GM21737 (cell line): ENCODE results near the gene COL18A1.
"Not testable (repeated sequence)": the region's sequence is repeated elsewhere in the genome, so short reads cannot be mapped to it uniquely, and the experiment has no call there.

Source experiments
- ATAC-seq: cut with Tn5 transposase; IDR thresholded peaks from one replicate; pipeline ENCODE4 v1.9.1; 2021; ENCODE audit warnings: mild to moderate bottlenecking, moderate library complexity; ENCODE audit not compliant: unreplicated experiment

Gene COL18A1

DNA sequence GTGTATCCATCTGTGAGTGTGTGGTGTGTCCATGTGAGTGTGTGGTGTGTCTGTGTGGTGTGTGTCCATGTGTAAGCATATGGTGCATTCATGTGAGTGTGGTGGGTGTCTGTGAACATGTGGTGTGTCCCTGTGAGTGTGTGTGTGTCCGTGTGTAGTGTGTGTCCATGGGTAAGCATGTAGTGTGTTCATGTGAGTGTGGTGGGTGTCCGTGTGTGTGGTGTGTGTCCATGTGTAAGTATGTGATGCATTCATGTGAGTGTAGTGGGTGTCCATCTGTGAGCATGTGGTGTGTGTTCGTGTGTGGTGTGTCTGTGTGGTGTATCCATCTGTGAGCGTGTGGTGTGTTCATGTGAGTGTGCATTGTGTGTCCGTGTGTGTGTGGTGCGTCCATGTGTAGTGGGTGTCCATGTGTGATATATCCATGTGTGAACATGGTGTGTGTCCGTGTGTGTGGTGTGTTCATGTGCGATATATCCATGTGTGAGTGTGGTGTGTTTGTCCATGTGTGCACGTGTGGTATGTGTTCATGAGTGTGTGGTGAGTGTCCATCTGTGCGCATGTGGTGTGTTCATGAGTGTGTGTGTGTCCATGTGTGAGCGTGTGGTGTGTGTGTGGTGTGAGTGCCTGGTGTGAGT, 124.9 kb downstream of the COL18A1 start:
- ATAC-seq = no peak

DNA sequence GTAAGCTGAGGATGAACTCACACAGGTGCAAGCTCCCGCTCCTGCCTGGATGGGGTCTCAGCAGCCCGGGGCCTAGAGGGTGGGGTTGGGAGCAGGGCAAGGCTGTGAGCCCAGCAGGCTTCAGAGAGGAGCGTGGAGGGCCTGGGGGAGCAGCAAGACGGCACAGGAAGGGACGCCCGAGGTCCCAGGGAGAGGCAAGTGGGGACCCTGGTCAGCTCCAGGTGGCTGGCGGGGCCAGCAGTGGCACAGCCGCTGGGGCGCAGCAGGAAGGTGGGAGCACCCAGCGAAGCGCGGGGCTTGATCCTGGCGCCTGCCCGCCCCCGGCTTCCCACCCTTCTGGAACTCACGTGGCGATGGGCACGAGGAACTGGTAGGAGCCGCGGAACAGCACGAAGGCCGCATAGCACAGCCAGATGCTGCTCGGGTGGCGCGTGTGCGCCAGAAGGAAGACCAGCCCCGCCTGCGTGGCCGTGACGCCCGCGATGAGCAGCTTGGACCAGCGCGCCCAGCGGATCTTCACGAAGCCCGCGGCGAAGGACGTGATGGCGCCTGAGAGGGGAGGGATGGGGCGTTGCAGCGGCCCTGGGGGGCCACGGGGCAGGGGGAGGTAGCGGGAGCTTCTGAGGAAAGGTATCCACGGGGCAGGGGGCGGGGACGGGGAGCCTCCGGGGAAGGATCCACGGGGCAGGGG, 125.6 kb downstream of the COL18A1 start:
- no peak for ATAC-seq

DNA sequence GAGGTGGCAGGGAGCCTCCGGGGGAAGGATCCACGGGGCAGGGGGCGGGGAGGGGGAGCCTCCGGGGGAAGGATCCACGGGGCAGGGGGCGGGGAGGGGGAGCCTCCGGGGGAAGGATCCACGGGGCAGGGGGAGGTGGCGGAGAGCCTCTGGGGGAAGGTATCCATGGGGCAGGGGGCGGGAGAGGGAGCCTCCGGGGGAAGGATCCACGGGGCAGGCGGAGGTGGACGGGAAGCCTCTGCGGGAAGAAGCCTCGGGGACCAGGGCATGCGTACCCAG, 126.1 kb downstream of the COL18A1 start:
- not testable (repeated sequence) for ATAC-seq

DNA sequence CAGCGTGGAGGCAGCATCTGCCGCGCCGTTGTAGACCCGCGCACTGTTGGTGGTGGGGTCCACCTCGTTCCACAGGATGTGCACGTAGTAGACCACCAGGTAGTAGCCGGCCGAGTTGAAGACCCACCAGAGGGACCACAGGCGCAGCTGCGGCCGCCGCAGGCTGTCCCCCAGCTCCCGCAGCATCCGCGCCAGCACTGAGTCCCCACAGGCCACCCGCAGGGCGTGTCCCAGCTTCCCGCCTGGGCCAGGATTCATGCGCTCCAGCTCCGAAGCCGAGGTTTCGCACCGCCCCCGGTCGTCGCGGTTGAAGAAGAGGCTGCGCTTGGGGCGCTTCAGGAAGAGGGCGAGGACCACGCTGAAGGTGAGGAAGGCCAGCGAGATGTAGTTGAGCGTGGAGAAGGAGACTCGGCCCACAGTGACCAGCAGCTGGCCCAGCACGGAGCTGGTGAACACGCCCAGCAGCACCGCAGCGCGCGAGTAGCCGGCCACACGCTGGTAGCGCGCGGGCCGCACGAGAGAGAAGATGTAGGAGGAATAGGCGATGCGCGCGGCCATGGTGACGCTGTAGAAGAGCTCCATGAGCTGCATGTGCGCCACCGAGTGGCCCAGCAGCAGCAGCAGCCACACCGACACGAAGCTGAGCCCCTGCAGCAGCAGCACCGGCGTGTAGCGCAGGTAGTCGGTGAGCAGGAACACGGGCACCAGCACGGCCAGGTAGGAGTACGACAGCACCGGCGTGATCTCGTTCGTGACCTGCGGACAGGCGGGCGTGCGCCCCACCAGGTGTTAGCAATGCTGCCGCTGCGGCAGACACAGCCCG, 126.6 kb downstream of the COL18A1 start:
- ATAC-seq = no peak

DNA sequence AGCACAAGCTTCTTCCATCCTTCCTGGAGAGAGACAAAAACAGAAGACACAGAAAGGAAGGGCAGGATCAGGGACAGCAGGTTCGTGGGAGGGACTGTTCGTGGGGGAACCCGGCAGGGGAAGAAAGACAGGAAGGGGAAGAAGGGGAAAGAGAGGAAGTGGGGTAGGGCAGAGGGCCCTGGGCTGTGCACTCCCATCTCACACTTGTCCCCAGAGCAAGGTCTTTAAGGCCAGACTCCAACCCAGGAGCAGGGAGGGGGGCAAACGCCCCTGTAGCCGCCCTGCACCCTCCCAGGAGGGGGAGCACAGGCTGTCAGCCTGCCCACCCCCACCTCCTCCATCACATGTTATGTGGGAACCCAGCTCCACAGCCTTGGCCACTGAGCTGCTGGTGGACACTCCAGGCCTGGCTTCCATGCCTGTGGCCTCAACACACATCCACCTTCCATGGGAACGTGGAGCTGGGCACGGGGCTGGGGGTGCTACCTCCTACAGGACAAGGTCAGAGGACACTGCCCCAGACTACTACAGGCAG, 127.9 kb downstream of the COL18A1 start:
- ATAC-seq = no peak

DNA sequence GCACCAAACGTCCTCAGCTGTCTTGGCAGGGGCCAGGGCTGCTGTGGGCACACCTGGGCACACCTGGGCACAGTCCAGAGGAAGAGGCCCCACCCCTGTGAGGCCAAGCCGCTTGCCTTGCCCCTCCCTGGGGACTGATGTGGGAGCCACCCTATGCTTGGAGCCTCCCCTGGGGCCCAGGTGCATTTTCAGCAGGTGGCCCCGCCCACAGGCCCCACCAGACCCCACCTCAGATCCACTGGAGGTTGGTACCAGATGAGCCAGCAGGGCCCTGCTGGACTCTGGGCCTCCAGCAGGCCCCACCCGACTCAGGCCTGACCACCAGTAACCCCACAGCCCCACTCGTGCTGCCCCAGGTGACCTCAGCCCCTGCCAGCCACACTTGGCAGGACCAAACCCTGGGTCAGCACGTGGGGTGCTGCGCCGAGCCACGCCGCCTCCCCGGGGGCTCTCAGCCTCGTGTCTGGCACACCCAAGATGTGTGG, 128.4 kb downstream of the COL18A1 start:
- no peak for ATAC-seq

DNA sequence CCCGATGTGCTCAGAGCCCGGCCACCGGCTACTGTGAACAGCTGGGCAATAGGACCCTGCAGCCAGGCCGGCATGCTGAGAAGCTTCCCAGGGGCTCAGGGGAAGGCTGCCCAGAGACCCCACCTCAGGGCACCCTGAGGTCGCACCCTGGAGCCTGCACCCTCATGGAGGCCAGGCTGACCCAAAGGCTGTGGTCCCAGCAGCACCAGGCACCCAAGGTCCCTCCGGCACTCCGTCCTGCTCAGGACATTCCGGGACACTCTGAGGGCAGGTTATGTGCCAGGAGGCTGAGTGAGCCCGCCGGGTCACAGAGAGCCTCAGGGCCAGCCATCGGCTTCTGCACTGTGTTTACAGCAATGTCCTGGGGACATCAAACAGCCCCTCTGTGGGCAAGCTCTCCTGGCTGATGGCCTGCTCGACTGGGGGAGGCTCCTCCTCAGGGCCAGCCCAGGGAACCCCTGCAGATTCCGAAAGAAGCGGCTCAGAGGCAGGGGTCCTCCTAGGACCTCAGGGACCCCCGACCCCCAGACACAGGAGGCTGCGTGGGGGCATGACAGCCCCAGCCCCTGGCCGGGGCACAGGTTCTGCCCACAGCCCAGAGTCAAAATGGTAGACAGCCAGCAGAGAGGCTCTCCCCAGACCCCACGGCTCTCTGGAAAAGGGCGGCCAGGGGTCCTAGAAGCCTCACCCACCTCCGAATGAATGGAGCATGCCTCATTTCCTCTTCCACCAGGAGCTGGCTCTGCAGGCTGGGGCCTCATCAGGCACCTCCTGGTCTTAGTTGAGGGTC, 129.1 kb downstream of the COL18A1 start:
- ATAC-seq = no peak

DNA sequence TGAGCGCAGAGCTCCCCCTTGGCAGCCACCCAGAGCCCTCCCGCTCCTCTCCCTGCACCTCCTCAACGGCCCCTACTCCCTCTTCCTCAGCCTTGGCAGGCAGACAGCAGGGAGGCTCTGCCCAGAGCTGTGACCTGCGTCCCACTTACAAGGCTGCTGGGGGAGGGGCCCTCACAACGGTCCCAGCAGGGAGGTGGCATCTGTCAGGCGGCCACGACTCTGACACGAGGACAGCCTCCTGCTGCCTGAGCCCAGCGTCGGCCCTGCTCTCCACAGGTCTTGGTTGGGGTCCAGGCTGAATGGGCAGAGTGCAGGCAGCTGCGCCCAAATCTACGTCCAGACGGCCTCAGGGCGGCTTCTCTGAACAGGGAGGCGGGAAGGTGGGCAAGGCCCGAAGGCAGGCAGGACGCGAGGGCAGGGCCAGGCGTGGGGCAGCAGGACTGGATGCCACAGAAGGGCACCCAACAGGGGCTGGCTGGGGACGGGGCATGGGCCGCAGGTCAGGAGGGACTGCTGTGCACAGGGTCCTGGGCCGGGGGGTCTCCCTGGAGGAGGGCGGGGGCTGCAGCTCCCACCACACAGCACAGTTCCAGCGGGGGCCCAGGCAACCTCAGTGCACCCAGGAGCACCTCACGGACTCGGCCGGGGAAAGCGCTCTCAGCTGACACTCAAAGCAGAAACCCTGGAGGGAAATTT, 129.8 kb downstream of the COL18A1 start:
- no peak for ATAC-seq

DNA sequence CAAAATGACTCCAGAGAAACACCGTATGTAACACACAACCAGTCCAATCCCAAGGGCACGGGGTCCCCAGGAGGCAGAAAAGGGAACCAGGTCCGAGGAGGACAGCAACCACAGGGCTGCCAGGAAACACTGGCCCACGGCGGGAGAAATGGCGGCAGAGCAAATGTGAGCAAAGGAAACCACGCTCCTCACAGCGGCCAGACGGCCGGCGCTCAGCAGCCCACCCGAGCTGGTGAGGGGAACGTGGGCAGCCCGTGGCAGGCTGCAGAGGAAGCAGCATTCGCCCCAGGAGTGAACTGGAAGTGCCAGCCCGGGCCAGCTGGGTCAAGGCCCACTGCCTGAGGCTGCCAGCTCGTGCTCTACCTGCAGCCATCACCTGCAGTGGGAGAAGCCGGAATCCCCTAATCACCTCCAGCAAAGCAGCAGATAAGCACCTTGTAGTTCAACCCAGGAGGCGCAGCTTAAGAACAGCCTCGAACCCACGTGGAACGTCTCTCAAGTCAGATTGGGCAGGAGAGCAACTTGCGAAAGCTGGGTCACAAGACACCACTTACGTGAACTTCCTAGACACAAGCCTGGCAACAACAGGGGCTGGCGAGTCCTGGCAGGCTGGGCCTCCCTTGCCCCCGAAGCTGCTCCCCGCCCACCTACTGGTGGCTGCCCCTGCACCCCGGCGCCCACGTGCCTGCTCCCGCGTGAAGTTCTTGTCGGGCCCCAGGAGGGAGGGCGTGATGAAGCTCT, 130.5 kb downstream of the COL18A1 start:
- no peak for ATAC-seq

DNA sequence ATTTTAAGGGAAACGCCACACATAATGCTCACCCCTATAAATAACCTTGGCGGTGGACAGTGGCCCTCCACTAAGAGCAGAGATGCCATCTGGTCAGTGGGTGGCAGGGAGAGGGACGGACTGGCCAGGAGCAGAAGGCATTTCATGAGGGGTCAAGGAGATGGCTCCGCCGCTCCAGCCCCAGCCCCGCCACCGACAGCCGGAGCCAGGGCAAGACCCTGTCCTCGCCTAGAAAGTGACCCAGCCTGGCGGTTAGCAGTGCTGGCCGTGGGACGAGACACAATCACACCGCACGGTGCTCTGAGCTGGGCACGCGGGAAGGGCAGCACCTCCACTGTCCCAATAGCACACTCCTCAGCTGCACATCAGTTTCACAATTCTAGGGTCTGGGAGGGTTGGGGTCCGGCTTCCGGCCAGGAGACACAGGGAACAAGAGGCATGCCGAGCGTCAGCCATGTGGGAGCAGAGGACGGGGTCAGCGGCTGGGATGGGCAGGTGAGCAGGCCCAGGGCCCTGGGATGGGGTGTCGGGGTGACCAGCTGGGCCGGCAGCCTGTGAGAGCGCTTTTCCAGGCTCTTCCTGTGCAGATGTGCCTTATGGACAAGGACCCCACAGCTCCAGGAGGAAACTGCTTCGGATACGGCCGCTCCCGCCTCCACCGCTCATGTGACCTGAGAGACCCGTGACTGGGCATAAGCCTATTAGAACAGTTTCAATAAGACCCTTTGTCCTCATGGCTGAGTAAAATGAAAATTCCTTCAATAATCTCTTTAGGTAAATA, 131.5 kb downstream of the COL18A1 start:
- no peak for ATAC-seq

DNA sequence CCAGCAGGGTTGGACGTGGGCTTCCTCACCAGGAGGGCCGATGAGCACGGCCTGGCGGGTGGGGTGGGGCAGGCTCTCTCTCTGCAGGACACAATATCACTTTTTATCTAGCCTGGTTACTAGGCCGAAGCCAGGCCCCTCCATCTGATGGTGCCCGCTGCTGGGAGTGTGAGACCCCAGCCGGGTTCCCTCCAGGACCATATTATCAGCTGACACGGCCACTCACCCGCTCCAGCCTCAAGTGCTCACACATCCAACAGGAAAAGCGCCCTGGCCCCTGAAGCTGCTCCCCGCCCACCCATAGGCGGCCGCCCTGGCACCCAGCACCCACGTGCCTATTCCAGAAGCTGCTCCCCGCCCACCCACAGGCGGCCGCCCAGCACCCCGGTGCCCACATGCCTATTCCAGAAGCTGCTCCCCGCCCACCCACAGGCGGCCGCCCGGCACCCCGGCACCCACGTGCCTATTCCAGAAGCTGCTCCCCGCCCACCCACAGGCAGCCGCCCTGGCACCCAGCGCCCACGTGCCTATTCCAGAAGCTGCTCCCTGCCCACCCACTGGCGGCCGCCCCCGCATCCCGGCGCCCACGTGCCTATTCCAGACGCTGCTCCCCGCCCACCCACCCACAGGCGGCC, 132.3 kb downstream of the COL18A1 start:
- ATAC-seq = no peak

DNA sequence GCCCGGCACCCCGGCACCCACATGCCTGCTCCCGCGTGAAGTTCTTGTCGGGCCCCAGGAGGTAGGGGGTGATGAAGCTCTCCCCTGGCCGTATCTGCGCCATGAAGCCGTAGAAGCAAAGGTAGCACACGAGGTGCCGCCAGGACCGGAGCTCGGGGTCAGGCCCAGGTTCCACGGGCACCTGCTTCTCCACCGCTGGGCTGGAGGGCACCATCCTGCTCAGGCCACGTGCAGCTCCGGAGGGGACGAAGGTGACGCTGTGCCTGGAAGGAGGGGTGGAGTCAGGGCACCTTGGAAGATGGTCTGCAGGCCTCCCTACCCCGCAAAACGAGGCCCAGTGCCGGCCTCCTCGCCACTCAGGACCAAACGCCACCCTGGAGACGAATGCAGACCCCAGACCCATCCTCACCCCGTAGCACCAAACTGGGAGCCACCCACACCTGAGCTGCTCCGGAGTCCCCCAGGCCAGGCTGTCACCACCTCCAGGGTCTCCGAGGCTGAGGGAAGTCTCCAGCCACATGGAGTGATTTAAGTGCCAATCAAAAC, 132.9 kb downstream of the COL18A1 start:
- ATAC-seq = no peak

DNA sequence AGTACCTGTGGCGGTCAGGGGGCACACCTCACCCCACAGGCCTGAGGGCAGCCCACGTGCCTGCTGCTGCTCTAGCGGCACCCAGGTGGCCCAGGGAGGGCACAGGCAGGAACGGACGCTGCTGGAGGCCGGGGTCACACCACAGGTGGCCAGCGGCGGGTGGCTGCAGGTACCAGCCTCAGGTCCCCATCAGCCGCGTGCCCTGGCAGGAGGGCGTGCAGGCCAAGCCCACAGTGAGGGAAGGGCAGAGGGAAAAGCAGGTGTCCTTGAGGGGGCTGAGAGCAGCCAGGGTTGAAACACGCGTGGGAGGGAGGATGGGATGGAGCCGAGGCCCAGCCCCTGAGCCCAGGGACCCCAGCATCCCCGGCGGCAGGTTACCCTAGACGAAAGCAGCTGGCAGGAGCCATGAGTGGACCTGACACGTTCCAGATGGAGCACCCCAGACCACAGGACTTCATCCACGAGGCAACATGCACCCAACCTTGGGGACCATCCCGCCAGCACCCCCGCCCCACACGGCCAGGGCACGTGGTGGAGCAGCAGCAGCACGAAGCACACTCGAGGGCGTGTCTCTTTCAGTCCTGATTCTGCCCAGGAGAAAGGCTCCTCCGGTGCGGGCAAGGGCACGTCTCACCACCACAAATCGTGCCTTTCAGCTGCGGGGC, 133.5 kb downstream of the COL18A1 start:
- no peak for ATAC-seq

DNA sequence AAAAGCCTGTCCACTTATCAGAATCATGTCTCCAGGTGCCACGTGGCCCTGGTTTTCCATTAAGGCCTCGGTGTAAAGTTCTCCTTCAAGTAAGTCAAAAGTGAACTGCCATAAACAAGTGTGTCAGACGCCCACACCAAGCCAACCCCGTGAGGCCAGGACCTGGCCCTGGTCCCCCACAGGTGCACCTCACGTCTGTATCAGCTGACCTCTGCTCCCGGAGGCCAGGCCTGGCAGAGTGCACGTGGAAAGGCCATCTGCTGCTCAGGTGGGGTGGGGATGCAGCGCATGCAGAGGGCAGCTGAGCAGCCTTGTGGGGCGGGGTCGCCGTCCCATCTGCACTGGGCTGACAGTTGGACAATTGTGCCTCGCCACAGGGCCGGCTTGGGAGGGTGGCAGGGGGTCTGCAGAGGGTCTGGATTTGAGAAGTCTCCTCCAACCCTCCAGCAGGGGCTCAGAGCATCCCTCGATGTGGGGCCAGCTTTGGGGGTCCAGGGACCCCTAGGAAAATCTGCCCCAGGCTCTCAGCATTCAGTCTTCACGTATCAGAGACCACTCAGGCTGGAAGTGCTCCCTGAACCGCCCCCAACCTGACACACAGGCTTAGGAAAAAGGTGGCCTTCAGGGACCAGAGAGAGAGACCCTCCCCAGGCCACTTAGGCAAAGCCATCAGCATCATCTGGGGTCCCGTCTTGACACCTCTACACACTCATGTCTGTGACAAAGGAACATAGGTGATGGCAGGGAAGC, 134.3 kb downstream of the COL18A1 start:
- no peak for ATAC-seq

DNA sequence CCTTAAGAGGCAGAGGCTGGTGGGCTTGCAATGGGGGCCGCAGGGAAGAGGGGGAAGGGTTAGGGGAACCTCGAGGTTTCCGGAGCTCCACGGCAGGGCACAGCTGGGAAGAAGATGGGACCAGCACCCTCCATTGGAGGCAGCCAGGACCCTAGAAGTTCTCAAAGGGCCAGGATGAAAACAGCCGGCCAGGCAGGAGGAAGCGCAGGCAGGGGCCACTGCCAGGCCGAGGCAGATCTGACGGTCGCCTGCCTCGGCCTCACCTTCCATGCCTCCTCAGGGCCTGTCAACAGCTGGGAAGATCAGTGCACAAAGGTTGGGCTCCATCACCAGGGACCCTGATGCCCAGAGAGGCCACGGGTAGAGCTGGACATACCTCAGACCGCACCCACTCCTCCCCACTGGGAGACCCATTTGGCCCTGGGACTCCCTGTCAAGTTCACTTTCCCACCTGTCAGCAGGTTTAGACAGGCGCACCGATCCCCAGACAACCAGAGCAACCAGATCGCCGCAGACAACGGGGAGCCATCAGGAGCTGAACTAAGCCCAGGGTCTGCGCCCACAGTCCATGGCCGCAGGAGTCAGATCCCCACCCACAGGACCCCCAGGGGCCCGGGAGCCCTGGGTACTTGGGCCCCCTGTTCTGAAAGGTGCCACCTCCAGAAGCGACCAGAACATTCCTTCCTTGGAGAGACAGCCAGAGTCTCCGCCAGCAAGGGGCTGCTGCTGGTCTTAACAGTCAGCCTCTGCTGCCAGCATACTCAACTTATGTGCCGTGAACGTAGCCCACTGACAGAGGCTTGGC, 135.0 kb downstream of the COL18A1 start:
- ATAC-seq = no peak

DNA sequence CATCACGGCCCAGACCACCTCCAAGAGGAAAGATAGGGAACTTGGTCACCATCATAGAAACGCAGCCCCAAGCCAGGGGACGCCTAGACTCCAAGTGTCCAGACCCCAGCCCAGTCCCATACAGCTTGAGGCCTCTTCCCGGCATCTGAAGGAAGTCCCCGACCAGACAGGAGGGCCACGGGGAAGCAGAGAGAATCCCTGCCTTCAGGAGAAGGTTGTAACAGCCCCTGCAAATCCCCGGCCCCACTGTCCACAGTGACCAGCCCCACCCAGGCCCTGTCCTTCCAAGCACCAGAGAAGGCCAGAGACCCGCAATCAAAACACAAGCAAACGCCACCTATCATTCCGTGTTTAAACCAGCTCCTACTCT, 135.6 kb downstream of the COL18A1 start:
- no peak for ATAC-seq
